ENCODE results near the gene ZNF277. TPM values are rescaled to one million over a fixed set of nuclear protein-coding genes. Genes with fewer than 3 reads are reported as not detected.

Gene ZNF277
- total and polyA plus RNA-seq, 10 of the 15 experiments (the other 5 are each of a cell fraction or from before 2014, with no cell fraction given) = 10.6 to 33.9 (median 22.0) TPM

- 50% methylated on average over 1 of the region's 1 CpG for WGBS (ENCODE audit: insufficient coverage, insufficient replicate concordance, low lambda C conversion rate, missing lambda C conversion rate)
- CTCF ChIA-PET = no interaction called here
- Histone ChIP-seq H3K79me2 (ENCODE audit: control insufficient read depth, insufficient read depth, low read length) (no peaks in the 10 kb centered on the region), H3K9ac (ENCODE audit: control insufficient read depth, insufficient read depth, low read length) (no peak overlapping the region), H4K20me1 (ENCODE audit: control insufficient read depth, insufficient read depth) (no peaks in the 10 kb centered on the region), H3K4me3 (no peak overlapping the region), H2AFZ (ENCODE audit: control insufficient read depth, low read depth, low read length) (no peak overlapping the region), H3K4me1 (ENCODE audit: control insufficient read depth, insufficient read depth, low read length) (no peaks in the 10 kb centered on the region), H3K4me2 (ENCODE audit: control insufficient read depth, insufficient read depth) (no peak overlapping the region), H3K9me3 (replicated peaks; ENCODE audit: control insufficient read depth, insufficient read depth, low read length) (no peaks in the 10 kb centered on the region), H3K27me3 (replicated peaks in 1 of 2; ENCODE audit: control insufficient read depth in 2 of 2, insufficient read depth in 2 of 2, low read length in 1 of 2) (no peaks in the 10 kb centered on the region; a peak in 2 of 4 replicates), H3K36me3 (ENCODE audit: control insufficient read depth in 2 of 2, insufficient read depth in 2 of 2, low read length in 1 of 2) (no peaks in the 10 kb centered on the region), H3K27ac (ENCODE audit: control insufficient read depth, insufficient read depth) (no peak overlapping the region)
- POLR2A ChIA-PET = no interaction called here
- SMC1A ChIA-PET (ENCODE audit: uncharacterized antibody, unreplicated experiment) = interaction anchor here (1.2 kb wide), 1 partner anchor 48 kb away, joined by 3 read pairs; no protein-coding TSS in a partner anchor
- TF ChIP-seq ZNF384 (IDR thresholded peaks at IDR 0.05; ENCODE audit: borderline replicate concordance, low read depth, low read length) = no peak
- TF ChIP-seq ZBTB33 (IDR thresholded peaks at IDR 0.05) = no peak
- no peak for TF ChIP-seq ETV6 (conservative IDR thresholded peaks at IDR 0.05 in 1 of 2, IDR thresholded peaks at IDR 0.05 in 1 of 2; ENCODE audit: borderline replicate concordance in 1 of 2, low read depth in 1 of 2)
- no peak for TF ChIP-seq PML (IDR thresholded peaks at IDR 0.05; ENCODE audit: low read length)
- no peak for TF ChIP-seq BCLAF1 (IDR thresholded peaks at IDR 0.05)
- TF ChIP-seq NBN (IDR thresholded peaks at IDR 0.05) = no peak
- no peak for TF ChIP-seq ATF7 (IDR thresholded peaks at IDR 0.05; ENCODE audit: low read depth)
- no TSS peak for BruUV-seq (replicated peaks)
- DNase-seq (ENCODE audit: low read depth, low spot score) = no peak
- in situ Hi-C loops (cut with MboI) (no loop called here), intact Hi-C loops (cut with micrococcal nuclease; ENCODE audit: unreplicated experiment) (no loop called here)
- FAIRE-seq = no peak
- RAD21 ChIA-PET (ENCODE audit: unreplicated experiment) = no interaction called here
- no peak for ATAC-seq
These were observed 23.2 kb upstream of the ZNF277 start for GRCh38 chr7:112183266-112183665.
